ENCODE data around the gene RNF144A.
A peak's percentile ranks its signal among the peaks of the same experiment; 100 is the strongest.
"Not testable (repeated sequence)": the region's sequence is repeated elsewhere in the genome, so short reads cannot be mapped to it uniquely, and the experiment has no call there.

RNF144A gene

GRCh38 chr2:6973895-6974545, 56.8 kb downstream of the RNF144A start:
- no peak for DNase-seq

GRCh38 chr2:6975988-6976387, 58.8 kb downstream of the RNF144A start:
- no peak for DNase-seq

GRCh38 chr2:6977113-6977741, 60.0 kb downstream of the RNF144A start:
- DNase-seq, result peak; percentile 68

- no peak for DNase-seq
These were observed 60.6 kb downstream of the RNF144A start for GRCh38 chr2:6977786-6978185.

DNA sequence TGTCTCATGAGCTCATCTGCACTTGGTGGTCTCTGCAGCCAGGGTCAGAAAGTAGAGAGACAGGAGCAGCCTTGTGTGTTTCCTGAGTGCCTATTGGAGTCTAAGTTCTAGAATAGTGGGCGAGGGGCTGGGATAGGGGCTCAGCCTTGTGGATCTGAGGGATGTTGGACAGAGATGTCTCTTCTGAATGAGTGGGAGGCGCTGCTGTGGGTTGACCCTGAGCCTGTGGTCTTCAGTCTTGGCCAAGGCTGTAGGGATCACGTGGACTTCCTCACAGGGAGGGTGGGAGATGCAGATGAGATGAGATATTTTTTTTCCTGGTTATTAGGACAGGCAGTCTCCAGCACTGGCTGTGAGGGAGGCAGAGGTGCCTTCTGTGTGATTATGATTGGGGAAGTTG, 61.8 kb downstream of the RNF144A start:
- no peak for DNase-seq

DNA sequence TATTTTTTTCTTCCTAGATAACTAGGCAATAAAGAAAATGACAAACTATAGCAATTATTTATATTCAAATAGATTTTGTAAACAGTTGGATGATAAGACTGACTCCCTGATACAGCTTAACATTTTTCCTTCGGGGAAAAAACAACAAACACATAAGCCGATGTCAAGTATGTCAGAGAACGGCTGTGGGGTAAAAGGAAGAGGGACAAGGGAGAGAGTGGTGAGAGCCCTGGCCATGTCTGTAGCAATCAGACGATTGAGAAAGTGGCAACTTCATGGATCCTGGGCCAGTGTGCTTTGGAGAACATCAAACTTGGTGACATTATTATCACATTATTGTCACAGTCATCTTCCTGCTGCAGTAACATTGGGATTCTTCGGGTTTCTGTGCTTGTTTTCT, 65.2 kb downstream of the RNF144A start:
- no peak for DNase-seq

GRCh38 chr2:6982934-6983589, 65.8 kb downstream of the RNF144A start:
- peak; percentile 40 for DNase-seq

GRCh38 chr2:6986301-6986911, 69.2 kb downstream of the RNF144A start:
- DNase-seq, result peak; percentile 61

DNA sequence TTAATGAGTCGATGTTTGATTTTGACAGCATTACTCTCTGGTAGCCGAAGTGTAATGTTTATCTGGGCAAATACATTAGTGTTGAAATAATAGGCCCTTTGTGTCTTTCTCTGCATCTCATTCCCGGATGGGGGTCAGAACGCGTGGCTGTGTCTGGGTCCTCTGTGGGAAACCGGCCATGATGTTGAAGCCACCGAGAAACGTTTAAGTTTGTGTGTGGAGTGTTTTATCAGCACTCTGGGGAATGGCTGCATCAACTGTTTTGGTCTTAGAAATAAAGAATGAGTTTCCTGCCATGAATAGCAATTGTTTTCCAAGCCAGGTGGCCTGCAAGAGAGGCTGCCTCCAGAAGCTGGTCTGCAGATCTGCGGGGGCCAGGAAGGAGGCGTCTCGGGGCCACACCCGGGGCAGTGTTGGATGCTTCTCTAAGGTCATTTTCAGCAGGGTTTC, 69.7 kb downstream of the RNF144A start:
- peak; percentile 62 for DNase-seq

DNA sequence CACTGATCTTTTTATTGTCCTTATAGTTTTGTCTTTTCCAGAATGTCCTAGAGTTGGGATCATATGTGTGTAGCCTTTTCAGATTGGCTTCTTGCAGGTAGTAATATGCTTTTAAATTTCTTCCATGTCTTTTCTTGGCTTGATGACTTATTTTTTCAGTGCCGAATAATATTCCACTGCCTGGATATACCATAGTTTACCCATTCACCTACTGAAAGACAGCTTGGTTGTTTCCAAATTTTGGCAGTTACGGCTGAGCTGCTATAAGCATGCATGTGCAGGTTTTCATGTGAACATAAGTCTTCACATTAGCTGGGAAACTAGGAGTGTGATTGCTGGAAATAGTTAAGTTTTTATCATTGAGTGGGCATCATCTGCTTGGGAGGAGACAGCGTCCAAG, 73.7 kb downstream of the RNF144A start:
- DNase-seq, result no peak

DNA sequence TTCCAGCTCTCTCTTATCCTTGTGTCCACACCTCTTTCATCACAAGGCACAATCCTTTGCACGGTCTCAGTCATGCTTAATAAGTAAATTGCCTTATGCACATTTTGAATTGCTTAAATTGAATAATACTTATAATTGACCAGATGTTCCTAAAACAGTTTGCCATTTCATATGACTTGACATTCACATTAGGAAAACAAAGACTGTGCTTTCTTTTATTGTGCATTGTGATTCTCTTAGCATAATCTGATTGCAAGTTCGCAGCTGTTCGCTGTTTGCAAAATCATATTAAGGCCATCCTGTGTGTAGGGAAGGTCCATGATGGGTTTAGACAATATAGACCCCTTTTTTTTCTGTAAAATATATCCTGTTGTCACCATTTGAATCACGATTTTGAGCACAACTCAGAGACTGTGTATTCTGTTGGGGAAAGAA, 75.6 kb downstream of the RNF144A start:
- peak; percentile 71 for DNase-seq

GRCh38 chr2:6993229-6993640, 76.0 kb downstream of the RNF144A start:
- peak; percentile 80 for DNase-seq

- peak; percentile 40 for DNase-seq
These were observed 76.7 kb downstream of the RNF144A start for GRCh38 chr2:6993936-6994335.

DNA sequence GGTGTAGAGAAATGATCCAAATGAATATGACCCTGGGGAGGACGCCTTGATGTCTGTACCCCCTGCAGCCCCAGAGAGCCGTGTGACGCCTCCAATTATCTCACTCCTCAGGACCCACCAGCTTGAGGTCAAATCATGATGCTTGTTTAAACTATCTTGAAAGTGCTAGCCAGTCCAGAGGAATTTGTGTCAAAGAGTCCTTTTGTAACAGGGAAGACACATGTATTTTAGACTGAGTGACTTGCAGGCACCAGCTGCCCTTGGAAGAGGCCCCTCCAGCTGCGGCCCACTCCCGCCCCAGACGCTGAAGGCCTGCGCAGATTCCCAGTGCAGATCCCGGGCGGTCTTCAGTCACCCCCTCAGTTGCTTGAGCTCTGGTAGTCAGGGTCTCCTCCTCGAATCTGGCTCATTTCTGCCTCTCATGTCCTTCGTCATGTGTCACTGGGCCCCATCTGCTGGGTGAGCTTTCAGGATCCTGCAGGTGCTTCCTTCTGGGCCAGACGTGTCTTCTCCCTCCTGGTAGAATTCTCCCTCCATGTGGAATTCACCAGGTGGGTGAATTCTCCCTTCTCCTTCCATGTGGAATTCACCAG, 77.4 kb downstream of the RNF144A start:
- DNase-seq, result peak; percentile 10

DNA sequence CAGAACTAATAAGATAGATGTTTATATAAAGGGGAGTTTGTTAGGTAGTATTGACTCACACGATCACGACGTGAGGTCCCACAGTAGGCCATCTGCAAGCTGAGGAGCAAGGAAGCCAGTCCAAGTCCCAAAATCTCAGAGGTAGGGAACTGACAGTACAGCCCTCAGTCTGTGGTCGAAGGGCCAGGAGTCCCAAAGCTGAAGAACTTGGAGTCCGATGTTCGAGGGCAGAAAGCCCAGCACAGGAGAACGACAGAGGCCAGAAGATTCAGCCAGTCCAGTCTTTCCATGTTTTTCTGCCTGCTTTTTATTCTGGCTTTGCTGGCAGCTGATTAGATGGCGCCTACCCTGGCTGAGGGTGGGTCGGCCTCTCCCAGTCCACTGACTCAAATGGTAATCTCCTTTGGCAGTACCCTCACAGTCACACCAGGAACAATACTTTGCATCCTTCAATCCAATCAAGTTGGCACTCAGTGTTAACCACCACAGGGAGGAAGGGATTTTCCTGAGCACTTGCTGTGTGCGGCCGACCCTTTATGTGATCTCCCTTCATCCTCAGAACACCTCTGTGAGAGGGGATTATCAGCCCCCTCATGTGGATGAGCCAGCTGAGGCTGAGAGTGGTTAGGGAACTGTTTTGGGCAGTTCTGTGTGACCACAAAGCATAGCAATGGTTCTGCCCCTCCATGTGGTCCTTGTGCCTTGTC, 78.3 kb downstream of the RNF144A start:
- DNase-seq, result no peak

DNA sequence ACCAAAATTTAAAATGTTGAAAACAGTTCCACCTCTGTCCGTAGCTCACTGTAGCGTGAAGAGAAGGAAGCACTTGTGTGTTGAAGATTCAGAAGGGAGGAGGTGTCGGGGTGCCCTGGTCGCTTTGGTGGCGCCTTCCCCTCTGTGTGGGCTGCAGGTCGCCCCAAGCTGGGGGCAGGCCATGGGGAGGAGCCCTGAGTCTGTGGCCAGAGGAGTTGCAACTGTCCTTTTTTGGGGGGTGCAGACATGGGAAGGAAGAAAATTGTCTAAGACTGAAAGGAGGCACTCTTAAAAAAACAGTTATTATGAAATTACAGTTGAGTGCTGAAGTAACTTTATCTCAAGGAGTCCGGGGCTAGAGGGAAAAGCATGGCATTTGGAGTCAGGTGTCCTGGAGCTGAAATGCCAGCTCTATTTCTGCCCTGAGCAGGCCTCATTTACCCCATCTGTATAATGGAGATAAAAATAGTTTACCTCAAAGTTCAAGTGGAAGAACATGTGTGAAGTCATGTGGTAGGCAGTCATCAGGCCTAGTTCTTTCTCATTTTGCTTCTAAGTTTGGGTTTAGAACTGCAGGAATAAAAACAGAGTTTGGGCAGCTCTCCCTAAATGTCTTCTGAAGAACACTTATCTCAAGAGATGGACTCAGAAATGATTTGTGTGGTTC, 82.1 kb downstream of the RNF144A start:
- DNase-seq, result no peak

- DNase-seq, result not testable (repeated sequence)
These were observed 84.2 kb downstream of the RNF144A start for GRCh38 chr2:7001395-7001794.

- no peak for DNase-seq
These were observed 86.7 kb downstream of the RNF144A start for GRCh38 chr2:7003895-7004294.

- no peak for DNase-seq
These were observed 87.4 kb downstream of the RNF144A start for GRCh38 chr2:7004636-7005035.

- DNase-seq, result no peak
These were observed 90.3 kb downstream of the RNF144A start for GRCh38 chr2:7007488-7007845.

- peak; percentile 92 for DNase-seq
These were observed 90.9 kb downstream of the RNF144A start for GRCh38 chr2:7007846-7008741.

Data from midbrain (tissue), 1 donor.